ENCODE measurements around the gene PELI2.

PELI2 gene, protein sequence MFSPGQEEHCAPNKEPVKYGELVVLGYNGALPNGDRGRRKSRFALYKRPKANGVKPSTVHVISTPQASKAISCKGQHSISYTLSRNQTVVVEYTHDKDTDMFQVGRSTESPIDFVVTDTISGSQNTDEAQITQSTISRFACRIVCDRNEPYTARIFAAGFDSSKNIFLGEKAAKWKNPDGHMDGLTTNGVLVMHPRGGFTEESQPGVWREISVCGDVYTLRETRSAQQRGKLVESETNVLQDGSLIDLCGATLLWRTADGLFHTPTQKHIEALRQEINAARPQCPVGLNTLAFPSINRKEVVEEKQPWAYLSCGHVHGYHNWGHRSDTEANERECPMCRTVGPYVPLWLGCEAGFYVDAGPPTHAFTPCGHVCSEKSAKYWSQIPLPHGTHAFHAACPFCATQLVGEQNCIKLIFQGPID

GRCh38 chr14:56117765-56118610 is at the start of gene PELI2:
Gene PELI2 (plus strand): TSS chr14:56118411. CDS start chr14:56118661, 250 bp downstream.
- no peak for DNase-seq (ENCODE audit: low read depth, low spot score)

GRCh38 chr14:56073799-56074198 is 44.4 kb upstream of the PELI2 start:
- DNase-seq (ENCODE audit: low read depth, low spot score), result no peak

DNA sequence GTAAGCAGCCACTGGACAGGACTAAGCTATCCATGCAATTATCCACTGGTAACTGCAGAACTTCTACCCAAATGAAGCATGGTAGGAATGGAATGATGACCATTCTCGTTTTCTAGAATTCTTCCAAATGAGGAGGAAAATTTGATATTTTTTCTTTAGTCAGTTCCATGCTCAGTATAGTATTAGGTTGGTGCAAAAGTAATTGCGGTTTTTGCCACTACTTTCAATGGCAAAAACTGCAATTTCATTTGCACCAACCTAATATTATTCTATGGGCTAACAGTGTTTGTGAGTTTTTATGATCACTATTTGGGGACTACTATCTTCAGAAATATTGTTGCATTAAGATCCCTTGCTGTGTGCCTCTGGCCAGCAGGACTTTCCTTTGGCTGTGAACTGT is 42.9 kb upstream of the PELI2 start:
- DNase-seq (ENCODE audit: low read depth, low spot score), result no peak

DNA sequence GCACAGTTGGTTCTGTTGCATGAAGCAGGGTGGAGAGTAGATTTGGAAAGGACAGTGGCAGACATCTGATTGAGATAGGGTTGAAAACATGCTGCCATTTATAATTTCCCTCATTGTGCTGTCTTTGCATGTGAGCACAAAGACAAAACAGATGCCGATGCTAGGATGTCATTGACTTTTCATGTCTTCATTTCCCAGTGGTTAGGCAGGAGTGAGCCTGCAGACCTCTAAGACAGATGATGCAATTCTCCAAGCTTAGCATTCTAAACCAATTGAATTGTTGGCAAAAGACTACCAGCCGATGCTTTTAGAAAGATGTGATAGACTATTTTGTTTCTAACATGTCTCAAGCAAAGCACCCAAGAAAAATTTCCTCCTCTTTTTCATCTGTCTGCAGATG is 37.1 kb upstream of the PELI2 start:
- no peak for DNase-seq (ENCODE audit: low read depth, low spot score)

DNA sequence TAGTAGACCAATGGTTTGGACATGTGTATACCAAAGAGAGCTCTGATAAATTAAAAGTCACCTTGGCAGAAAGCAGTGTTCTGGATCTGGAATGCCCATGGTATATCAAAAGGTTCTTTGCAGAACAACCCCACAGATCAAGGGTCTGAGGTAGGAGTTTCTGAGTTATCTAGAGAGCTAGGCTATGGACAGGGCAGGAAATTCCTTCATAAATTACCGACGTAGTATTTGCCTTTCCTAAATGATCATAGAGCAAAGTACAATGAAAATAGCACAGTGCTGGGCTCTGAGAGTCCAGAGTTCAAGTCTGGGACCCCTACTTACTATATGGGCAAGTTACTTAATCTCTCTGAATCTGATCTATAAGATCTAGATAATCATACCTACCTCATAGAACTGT is 35.3 kb upstream of the PELI2 start:
- no peak for DNase-seq (ENCODE audit: low read depth, low spot score)

DNA sequence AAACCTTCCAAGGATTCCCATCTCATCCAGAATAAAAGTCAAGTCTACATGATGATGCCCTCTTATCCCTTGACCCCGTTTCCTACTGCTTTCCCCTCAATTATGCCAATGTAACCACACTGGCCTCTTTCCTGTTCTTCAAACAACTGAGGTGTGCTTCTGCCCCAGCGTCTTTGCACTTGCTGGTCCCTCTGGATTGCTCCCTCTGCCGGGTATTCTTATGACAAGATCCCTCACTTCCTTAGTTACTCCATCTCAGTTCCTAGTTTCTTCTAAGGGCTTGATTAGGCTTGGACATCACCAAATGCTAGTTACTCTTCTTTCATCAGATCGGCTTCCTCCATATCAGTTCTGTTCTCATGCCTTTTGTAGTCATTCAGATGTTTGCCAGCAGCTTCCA is 32.7 kb upstream of the PELI2 start:
- DNase-seq (ENCODE audit: low read depth, low spot score), result no peak

DNA sequence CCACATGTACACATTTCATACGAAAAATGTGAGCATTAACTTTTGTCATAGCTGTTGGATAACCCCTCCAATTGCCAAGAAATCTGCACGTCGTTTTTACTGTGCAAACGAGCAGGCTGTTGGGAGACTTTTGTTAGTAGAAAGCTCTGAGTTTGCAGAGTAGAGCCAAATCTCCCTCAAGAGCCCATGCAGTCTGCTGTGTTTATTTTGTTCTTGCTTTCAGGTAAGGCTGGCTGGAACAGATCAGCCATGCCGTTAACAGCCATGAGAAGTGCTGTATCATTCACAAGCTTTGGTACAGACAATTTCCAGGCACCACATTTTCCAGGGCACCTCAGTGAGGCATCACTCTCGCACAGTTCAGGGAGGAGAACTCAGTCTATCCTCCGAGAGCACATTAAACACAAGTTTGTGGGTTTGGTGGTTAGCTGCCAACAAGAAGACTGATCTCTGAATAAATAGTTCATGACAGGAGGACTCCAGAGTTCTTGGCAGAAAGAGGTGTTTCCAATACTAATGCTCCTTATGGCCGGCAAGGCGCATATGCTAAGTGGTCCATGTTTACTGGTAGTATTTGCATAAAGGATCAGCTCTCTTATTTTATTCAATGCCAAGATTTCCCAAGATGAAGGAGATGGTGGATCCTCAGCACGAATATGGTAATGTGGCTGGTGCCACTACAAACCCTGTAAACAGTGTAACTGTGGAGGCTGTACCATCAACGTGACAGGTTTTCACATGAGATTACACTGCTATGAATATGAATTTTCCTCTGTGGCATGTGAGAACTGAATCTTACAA is 30.3 kb upstream of the PELI2 start:
- DNase-seq (ENCODE audit: low read depth, low spot score), result no peak

DNA sequence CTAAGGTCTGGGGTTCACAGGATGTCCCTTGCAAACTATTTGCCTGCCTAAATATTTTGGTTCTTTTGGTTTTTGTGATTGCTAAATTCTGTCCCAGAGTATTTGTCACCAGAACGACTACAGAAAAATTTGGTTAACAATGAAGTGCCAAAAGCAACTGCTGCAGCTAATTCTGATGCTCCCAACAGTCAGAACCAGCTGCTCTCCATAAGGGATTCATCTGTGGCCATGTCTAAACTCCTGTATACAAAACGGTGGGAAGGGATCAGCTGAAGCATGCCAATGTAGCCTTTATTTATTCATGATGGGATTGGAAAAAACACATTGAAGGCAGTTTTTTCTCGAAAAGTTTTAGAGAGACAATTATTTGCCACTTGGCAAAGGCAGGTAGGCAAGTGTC is 29.3 kb upstream of the PELI2 start:
- no peak for DNase-seq (ENCODE audit: low read depth, low spot score)

DNA sequence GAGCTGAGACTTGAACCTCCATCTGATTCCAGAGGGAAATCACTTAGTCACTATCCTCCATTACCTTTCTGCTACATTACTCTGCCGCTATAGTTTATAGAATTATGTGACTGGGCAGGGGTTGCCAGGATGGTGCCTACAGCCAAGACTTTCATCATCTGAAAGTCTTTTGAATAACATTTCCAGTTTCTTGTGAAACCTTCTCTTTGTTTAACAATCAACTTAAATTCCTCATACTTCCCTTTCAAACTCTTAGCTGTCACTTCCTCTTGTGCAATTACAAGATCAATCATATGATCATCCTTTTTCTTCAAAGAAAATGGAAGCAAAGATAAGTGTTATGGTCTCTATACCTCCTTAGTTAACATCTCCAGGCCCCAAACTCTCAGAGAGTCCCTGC is 25.4 kb upstream of the PELI2 start:
- no peak for DNase-seq (ENCODE audit: low read depth, low spot score)

GRCh38 chr14:56094076-56094475 is 24.1 kb upstream of the PELI2 start:
- DNase-seq (ENCODE audit: low read depth, low spot score), result no peak

DNA sequence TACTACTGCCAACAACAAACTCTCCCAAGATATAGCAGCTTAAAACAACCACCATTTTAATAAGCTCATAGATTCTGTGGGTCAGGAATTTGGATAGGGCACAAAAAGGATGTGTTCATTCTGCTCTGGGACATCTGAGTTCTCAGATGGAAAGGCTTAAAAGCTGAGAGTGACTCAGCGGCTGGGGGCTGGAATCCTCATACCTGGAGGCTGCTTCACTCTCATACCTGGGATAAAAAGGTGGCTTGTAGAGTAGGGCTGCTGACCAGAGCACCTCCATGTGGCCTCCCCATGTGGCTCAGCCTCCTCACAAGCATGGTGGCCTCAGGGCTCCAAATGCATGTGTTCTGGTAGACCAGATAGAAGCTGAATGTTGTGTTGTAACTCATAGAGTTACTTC is 20.2 kb upstream of the PELI2 start:
- no peak for DNase-seq (ENCODE audit: low read depth, low spot score)

DNA sequence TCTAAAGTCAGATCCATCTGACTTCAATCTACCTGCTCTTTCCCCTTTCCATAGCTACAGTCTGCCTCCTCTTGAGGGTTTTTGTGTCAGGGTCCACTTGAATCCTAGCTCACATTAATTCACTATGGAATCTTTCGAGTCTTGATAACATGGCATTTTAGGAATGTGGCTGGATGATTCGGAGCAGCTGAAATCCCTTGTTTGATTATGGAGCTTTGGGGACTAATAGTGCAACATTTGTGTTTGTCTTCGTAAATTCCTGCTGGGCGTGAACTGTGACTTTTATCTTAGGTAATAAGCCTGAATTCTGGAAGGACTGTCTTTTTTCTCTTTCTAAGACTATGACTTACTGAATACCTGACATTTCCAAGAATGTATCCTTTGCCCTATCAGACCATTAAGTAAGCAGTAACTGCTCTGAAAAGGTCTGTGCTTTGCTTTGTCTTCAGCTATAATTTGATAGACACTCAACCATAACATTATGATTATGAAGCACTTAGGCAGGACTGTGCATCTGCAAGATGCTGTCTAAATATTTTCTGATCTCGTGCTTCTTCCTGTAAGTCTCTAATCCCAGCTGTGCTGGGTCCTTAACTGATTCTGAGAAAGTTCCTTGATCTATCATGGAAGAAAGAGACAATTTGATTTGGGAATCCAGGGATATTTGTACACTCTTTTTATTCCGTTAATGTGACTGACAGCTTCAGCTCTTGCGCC is 19.0 kb upstream of the PELI2 start:
- DNase-seq (ENCODE audit: low read depth, low spot score), result no peak

GRCh38 chr14:56100556-56100955 is 17.7 kb upstream of the PELI2 start:
- no peak for DNase-seq (ENCODE audit: low read depth, low spot score)

DNA sequence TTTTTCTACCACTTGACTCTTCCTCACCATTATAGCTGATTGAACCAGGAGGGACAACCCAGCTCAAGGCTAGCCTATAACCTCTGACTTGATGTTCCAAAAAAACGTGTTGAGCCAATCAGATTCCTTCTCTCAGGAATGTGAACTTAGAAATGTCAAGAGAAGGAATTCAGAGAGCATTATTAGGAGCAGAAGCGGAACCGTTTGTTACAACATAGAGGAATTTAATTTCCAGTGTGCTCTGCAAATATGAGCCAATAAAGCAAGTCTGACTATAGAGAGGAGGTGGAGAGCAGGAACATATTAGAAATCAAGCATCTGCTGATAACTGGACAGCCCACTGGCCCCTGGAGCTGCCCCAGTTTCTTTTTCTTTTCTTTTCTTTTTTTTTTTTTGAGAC is 15.3 kb upstream of the PELI2 start:
- no peak for DNase-seq (ENCODE audit: low read depth, low spot score)

DNA sequence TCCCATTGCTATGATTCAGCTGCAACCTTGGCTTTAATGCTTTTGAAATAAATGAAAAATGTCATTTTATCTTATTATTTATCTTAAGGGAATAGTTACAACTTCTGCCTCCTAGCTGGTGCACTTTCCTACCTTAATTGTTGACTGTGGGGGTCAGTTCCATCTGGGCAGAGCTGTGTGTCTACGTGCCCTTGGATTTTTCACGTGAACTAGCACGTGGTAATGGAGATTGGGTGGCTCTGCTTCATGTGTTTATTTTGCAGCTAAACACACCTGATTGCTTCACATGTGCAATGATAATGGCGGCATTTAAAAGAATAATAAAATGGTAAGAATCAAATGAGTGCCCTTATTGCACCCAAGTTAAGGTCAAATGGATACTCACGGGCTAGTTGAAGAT is 10.6 kb upstream of the PELI2 start:
- no peak for DNase-seq (ENCODE audit: low read depth, low spot score)

- DNase-seq (ENCODE audit: low read depth, low spot score), result no peak
Measured at GRCh38 chr14:56108057-56108456, 10.2 kb upstream of the PELI2 start.

- no peak for DNase-seq (ENCODE audit: low read depth, low spot score)
Measured at GRCh38 chr14:56112781-56113180, 5.4 kb upstream of the PELI2 start.

DNA sequence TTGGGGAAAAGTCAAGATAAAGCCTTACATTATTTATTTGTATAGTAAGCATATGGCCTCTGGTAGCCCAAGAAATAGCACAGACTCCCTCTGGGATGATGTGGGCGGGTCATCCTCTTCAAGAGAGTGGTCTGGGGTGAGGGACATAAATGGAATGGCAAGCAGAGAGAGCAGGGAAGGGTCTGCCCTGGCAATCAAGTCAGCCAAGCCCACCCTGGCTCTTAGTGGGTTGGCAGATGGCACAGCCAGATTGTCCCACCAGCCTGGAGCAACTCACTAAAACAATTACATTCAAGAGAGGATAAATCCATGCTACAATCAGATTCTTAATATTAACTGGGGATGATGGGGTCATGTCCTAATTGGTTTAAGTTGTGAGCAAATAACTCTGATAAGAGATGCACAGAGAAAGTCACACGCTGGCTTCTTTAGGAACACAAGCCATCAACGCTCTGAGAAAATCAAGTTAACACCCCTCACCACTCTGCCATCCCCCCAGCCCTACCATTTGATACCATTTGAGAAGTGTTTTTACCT is 2.8 kb upstream of the PELI2 start:
- DNase-seq (ENCODE audit: low read depth, low spot score), result no peak

- no peak for DNase-seq (ENCODE audit: low read depth, low spot score)
Measured at GRCh38 chr14:56115976-56116893, 2.0 kb upstream of the PELI2 start.

DNA sequence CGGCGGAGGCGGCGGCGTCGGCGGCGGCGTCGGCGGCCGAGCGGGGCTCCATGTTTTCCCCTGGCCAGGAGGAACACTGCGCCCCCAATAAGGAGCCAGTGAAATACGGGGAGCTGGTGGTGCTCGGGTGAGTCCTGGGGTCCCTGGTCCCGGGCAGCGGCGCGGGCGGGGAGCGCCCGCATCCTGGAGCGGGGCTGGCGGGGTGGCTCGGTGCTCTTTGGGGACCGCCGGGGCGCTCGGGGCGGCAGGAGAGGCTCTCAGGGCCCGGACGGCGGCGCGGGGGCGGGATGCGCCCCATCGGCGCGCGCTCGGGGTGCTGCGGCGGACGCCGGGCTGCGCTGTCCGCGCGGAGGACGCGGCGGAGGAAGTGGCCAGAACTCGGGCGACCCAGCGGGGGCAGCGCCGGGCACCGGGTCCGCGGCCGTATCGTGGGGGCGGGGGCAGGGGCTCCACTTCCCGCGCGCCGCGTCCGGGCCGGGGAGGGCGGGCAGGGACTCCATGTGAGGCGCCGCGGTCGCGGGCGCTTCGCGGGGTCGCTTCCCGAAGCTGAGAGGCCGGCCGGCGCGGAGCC is 485 bp downstream of the PELI2 start:
- no peak for DNase-seq (ENCODE audit: low read depth, low spot score)
